CD14-positive monocyte (primary cell): ENCODE results near the gene SHCBP1L. TPM values are rescaled to one million over a fixed set of nuclear protein-coding genes. Genes with fewer than 3 reads are reported as not detected.
A peak's percentile ranks its signal among the peaks of the same experiment; 100 is the strongest.

Experiments used
- DNase-seq, 3 donors: peaks; one replicate each; pipeline ENCODE4 v3.0.0-alpha.2; 2011 to 2022
- H2AFZ ChIP-seq: 2 replicates; pipeline ENCODE4 v1.6.0; 2012; ENCODE audit warnings: mild to moderate bottlenecking, low read depth, low read length, inconsistent platforms; ENCODE audit not compliant: insufficient read depth, poor library complexity, severe bottlenecking
- H3K27ac ChIP-seq, 2 donors: 1 replicate in 1 of 2; 2 replicates in 1 of 2; pipeline ENCODE4 v1.5.1; 2012 to 2013; ENCODE audit warnings: low read length in 2 of 2, control low read depth in 1 of 2, inconsistent platforms in 1 of 2, low read depth in 1 of 2, mild to moderate bottlenecking in 1 of 2
- H3K27me3 ChIP-seq, 2 donors: one replicate each; pipeline versions ENCODE4 v1.6.0 to v1.6.1; 2011 to 2013; ENCODE audit warnings: low read length in 2 of 2; ENCODE audit not compliant: control insufficient read depth in 2 of 2, insufficient read depth in 2 of 2
- H3K36me3 ChIP-seq, 2 donors: replicated peaks in 1 of 2; 1 replicate in 1 of 2; 2 replicates in 1 of 2; pipeline versions ENCODE4 v1.5.1 to v1.6.1; 2012 to 2013; ENCODE audit warnings: low read length in 2 of 2, control low read depth in 1 of 2, inconsistent platforms in 1 of 2, mild to moderate bottlenecking in 1 of 2; ENCODE audit not compliant: insufficient read depth in 2 of 2, control insufficient read depth in 1 of 2
- H3K4me1 ChIP-seq, 2 donors: 1 replicate in 1 of 2; 2 replicates in 1 of 2; pipeline versions ENCODE4 v1.5.1 to v1.6.1; 2012 to 2013; ENCODE audit warnings: low read length in 2 of 2, control low read depth in 1 of 2, inconsistent platforms in 1 of 2, mild to moderate bottlenecking in 1 of 2, moderate library complexity in 1 of 2; ENCODE audit not compliant: insufficient read depth in 2 of 2, control insufficient read depth in 1 of 2
- H3K4me2 ChIP-seq: replicated peaks from 2 replicates; pipeline ENCODE3; 2012; ENCODE audit warnings: low read length, moderate library complexity, mild to moderate bottlenecking; ENCODE audit not compliant: poor library complexity, severe bottlenecking; ENCODE audit errors: extremely low read depth
- H3K4me3 ChIP-seq, 3 experiments: fragments of 200-600 bp in 1 of 3; sonication (generic) in 1 of 3; replicated peaks in 1 of 3; 1 replicate in 2 of 3; 2 replicates in 1 of 3; pipeline ENCODE4 v1.5.1; 2011 to 2013; ENCODE audit warnings: low read length in 3 of 3, mild to moderate bottlenecking in 3 of 3, control low read depth in 2 of 3, low read depth in 2 of 3, inconsistent platforms in 1 of 3, moderate library complexity in 1 of 3
- H3K79me2 ChIP-seq: 2 replicates; pipeline ENCODE4 v1.6.0; 2012; ENCODE audit warnings: mild to moderate bottlenecking, control low read depth, inconsistent platforms, low read length, moderate library complexity; ENCODE audit not compliant: insufficient read depth
- H3K9ac ChIP-seq: 2 replicates; pipeline ENCODE4 v1.6.0; 2017; ENCODE audit warnings: low read length, mild to moderate bottlenecking; ENCODE audit not compliant: insufficient read depth, poor library complexity, severe bottlenecking
- H3K9me3 ChIP-seq, 2 donors: replicated peaks in 1 of 2; 1 replicate in 1 of 2; 2 replicates in 1 of 2; pipeline versions ENCODE4 v1.5.1 to v1.6.1; 2012 to 2013; ENCODE audit warnings: low read length in 2 of 2, control low read depth in 1 of 2; ENCODE audit not compliant: control insufficient read depth in 1 of 2, insufficient read depth in 1 of 2
- H4K20me1 ChIP-seq: 2 replicates; pipeline ENCODE4 v1.6.0; 2012; ENCODE audit warnings: mild to moderate bottlenecking, low read length, control low read depth, moderate library complexity; ENCODE audit not compliant: insufficient read depth
- H3K27ac Mint-ChIP-seq, 7 donors: one replicate each; pipeline ENCODE4 v1.8.0; 2020; ENCODE audit warnings: mild to moderate bottlenecking in 7 of 7, mixed read lengths in 7 of 7, moderate library complexity in 6 of 7, inconsistent platforms in 2 of 7
- H3K27me3 Mint-ChIP-seq, 3 donors: one replicate each; pipeline ENCODE4 v1.8.0; 2021 to 2022; ENCODE audit warnings: low read depth in 3 of 3, mild to moderate bottlenecking in 3 of 3, mixed read lengths in 3 of 3, moderate library complexity in 3 of 3, inconsistent platforms in 1 of 3
- H3K36me3 Mint-ChIP-seq, 2 donors: one replicate each; pipeline ENCODE4 v1.8.0; 2020; ENCODE audit warnings: mixed read lengths in 2 of 2, inconsistent platforms in 1 of 2, mild to moderate bottlenecking in 1 of 2
- H3K4me1 Mint-ChIP-seq: one replicate; pipeline ENCODE4 v1.8.0; 2020; ENCODE audit warnings: mild to moderate bottlenecking, mixed read lengths
- H3K4me3 Mint-ChIP-seq, 2 donors: one replicate each; pipeline ENCODE4 v1.8.0; 2020; ENCODE audit warnings: mild to moderate bottlenecking in 2 of 2, mixed read lengths in 2 of 2, moderate library complexity in 1 of 2
- H3K9me3 Mint-ChIP-seq, 7 donors: one replicate each; pipeline ENCODE4 v1.8.0; 2020 to 2022; ENCODE audit warnings: mixed read lengths in 7 of 7, mild to moderate bottlenecking in 6 of 7, moderate library complexity in 6 of 7, inconsistent platforms in 2 of 7
- WGBS: methylation state at CpG from one replicate; pipeline ENCODE4 v1.1.5; 2013; ENCODE audit warnings: missing lambda C conversion rate; ENCODE audit not compliant: insufficient coverage; 5-methylcytosine and 5-hydroxymethylcytosine counted together
- intact Hi-C, 2 donors: fragments of 100-400 bp; cut with micrococcal nuclease; formaldehyde crosslinking; loops; one replicate each; pipeline versions ENCODE4 v1.15.0 to v1.15.1; 2023
- polyA plus RNA-seq, 3 donors: library from polyadenylated mRNA; depleted of rRNA in 1 of 3; unstranded in 2 of 3; stranded (reverse) in 1 of 3; fragments of 300-500 nt in 2 of 3; fragments of >200 nt in 1 of 3; fragmentation: Illumina TruSeq in 2 of 3; gene quantifications; 1 replicate in 2 of 3; 2 replicates in 1 of 3; pipeline ENCODE4 v1.2.3, GENCODE V29; 2012 to 2021
- TF ChIP-seq, protein P1 (sequence below): fragments of 200-600 bp; IDR thresholded peaks from one replicate; pipeline ENCODE4 v1.8.0; 2022; ENCODE audit warnings: antibody characterized with exemption, mild to moderate bottlenecking

Gene SHCBP1L
- polyA plus RNA-seq, 3 donors: not detected

DNA sequence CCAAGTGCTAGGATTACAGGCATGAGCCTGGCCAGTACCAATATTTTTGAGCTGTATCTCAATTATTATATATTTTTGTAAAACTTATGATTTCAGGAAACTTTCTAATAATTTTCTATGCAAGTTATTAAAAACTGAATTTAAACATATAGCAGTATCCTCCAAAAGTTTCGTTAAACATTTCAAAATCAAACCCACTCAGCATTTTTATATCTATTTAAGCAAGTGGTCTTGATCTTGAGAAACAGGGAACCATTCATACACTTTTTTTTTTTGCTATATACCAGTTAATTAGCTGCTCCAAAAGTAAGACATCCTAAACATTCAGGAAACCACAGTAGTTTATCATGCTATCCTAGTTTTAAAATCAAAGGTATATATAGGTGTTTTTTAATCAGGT lies 22.0 kb downstream of the SHCBP1L start:
- no peak overlapping the region for H2AFZ ChIP-seq
- H3K36me3 ChIP-seq: no peaks in the 10 kb centered on the region
- DNase-seq: no peak
- H3K27ac ChIP-seq: no peak overlapping the region
- no peaks in the 10 kb centered on the region for H3K36me3 Mint-ChIP-seq
- no peak overlapping the region for H3K9ac ChIP-seq
- H3K27ac Mint-ChIP-seq: no peak overlapping the region
- TF ChIP-seq, protein P1, sequence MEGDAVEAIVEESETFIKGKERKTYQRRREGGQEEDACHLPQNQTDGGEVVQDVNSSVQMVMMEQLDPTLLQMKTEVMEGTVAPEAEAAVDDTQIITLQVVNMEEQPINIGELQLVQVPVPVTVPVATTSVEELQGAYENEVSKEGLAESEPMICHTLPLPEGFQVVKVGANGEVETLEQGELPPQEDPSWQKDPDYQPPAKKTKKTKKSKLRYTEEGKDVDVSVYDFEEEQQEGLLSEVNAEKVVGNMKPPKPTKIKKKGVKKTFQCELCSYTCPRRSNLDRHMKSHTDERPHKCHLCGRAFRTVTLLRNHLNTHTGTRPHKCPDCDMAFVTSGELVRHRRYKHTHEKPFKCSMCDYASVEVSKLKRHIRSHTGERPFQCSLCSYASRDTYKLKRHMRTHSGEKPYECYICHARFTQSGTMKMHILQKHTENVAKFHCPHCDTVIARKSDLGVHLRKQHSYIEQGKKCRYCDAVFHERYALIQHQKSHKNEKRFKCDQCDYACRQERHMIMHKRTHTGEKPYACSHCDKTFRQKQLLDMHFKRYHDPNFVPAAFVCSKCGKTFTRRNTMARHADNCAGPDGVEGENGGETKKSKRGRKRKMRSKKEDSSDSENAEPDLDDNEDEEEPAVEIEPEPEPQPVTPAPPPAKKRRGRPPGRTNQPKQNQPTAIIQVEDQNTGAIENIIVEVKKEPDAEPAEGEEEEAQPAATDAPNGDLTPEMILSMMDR: no peak
- H3K9me3 Mint-ChIP-seq: peaks cover 0 to 12% (median 10%) of the 10 kb centered on the region in 7 donors
- no peak overlapping the region for H3K4me3 ChIP-seq
- no CpG with 5 or more reads among the region's 1 CpG for WGBS
- H3K4me1 Mint-ChIP-seq: no peaks in the 10 kb centered on the region
- no peaks in the 10 kb centered on the region for H3K9me3 ChIP-seq
- intact Hi-C loops: no loop called here
- H3K4me3 Mint-ChIP-seq: no peak overlapping the region
- no peaks in the 10 kb centered on the region for H4K20me1 ChIP-seq
- no peak overlapping the region for H3K4me2 ChIP-seq
- H3K27me3 ChIP-seq: no peaks in the 10 kb centered on the region
- no peaks in the 10 kb centered on the region for H3K79me2 ChIP-seq
- peaks cover 0 to 13% (median 6%) of the 10 kb centered on the region in 3 donors for H3K27me3 Mint-ChIP-seq
- no peaks in the 10 kb centered on the region for H3K4me1 ChIP-seq

DNA sequence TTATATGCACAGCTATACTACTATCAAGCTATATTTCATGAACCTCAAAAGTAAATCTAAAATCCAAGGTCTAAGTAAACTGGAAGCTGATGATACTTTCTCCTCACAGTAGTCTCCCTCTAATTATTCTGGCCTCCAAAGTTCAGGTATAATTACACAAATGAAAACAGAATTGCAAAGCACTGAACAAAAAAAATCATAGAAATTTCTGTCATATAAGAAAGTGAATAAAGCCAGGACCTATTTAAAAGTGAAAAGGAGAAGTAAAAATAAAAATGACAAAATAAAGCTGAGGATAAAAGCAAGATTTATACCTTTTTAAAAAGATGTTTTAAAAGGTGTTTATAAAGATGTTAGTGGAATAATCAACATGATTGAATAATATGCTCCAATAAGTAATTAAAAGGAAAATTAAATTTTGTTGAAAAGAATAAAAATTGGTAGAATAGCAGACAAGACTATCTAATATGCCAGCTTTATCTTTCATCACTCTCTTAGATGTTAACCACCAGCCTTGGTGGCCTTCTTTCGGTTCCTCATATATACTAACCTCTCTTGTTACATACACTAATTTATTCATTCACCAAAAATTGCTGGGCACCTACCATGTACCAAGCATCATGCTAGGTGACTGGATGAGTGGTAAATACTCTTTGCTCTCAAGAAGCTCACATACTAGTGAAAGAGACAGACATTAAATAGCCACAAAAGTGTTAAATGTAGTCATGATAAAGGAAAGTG lies 25.1 kb downstream of the SHCBP1L start:
- TF ChIP-seq, protein P1: no peak
- no peaks in the 10 kb centered on the region for H4K20me1 ChIP-seq
- Mint-ChIP-seq H3K27ac (peak overlapping the region in 1 of 7 donors; percentile 34), H3K4me3 (no peak overlapping the region), H3K36me3 (no peaks in the 10 kb centered on the region), H3K9me3 (peaks cover 0 to 6% (median 0%) of the 10 kb centered on the region in 7 donors), H3K27me3 (peaks cover 2 to 8% (median 7%) of the 10 kb centered on the region in 3 donors), H3K4me1 (no peaks in the 10 kb centered on the region)
- no peak overlapping the region for H3K4me2 ChIP-seq
- H2AFZ ChIP-seq: no peak overlapping the region
- no peak for DNase-seq
- intact Hi-C loops: no loop called here
- no peak overlapping the region for H3K4me3 ChIP-seq
- H3K9me3 ChIP-seq: no peaks in the 10 kb centered on the region
- no peaks in the 10 kb centered on the region for H3K79me2 ChIP-seq
- H3K36me3 ChIP-seq: no peaks in the 10 kb centered on the region
- no peak overlapping the region for H3K27ac ChIP-seq
- peaks cover 0 to 2% of the 10 kb centered on the region in 2 donors for H3K27me3 ChIP-seq
- H3K9ac ChIP-seq: no peak overlapping the region
- H3K4me1 ChIP-seq: no peaks in the 10 kb centered on the region
- no CpG with 5 or more reads among the region's 1 CpG for WGBS
